ENCODE results near the gene OR1J4.

DNA sequence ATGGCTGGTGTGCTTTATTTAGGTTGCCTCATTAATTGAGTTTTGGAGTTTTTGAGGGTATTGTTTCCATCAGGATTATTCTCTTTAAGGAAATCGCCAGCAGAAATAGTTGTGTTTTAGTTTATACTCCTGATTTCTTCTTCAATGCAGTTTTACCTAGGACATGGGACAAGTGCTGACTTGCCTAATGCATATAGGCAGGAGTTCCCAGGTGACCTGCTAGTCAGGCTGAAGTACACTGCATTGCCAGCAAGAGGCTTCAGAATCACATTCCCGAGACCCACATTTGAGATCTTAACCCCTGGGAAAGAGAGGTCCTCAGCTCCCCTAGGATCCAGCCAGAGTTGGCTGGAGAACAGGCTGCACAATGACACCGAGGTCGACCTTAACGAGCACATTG lies 32.4 kb downstream of the OR1J4 start:
- TF ChIP-seq, protein P1, sequence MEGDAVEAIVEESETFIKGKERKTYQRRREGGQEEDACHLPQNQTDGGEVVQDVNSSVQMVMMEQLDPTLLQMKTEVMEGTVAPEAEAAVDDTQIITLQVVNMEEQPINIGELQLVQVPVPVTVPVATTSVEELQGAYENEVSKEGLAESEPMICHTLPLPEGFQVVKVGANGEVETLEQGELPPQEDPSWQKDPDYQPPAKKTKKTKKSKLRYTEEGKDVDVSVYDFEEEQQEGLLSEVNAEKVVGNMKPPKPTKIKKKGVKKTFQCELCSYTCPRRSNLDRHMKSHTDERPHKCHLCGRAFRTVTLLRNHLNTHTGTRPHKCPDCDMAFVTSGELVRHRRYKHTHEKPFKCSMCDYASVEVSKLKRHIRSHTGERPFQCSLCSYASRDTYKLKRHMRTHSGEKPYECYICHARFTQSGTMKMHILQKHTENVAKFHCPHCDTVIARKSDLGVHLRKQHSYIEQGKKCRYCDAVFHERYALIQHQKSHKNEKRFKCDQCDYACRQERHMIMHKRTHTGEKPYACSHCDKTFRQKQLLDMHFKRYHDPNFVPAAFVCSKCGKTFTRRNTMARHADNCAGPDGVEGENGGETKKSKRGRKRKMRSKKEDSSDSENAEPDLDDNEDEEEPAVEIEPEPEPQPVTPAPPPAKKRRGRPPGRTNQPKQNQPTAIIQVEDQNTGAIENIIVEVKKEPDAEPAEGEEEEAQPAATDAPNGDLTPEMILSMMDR (IDR thresholded peaks at IDR 0.05), result no peak
- TF ChIP-seq ZFX (IDR thresholded peaks at IDR 0.05; ENCODE audit: borderline replicate concordance), result no peak

Measured in 22Rv1 (cell line).